Endothelial cell (in vitro differentiated cells): Measurements from ENCODE around the gene OR1D2. TPM values are rescaled to one million over a fixed set of nuclear protein-coding genes. Genes with fewer than 3 reads are reported as not detected.
A peak's percentile ranks its signal among the peaks of the same experiment; 100 is the strongest.

ENCODE experiments used
- DNase-seq: peaks from one replicate; pipeline ENCODE4 v3.0.0; 2021; ENCODE audit warnings: low spot score
- H3K27ac Mint-ChIP-seq: one replicate; pipeline ENCODE4 v1.8.0; 2021; ENCODE audit warnings: mixed read lengths, inconsistent platforms; ENCODE audit not compliant: unreplicated experiment
- H3K27me3 Mint-ChIP-seq: one replicate; pipeline ENCODE4 v1.8.0; 2021; ENCODE audit warnings: mild to moderate bottlenecking, moderate library complexity, mixed read lengths, inconsistent platforms; ENCODE audit not compliant: unreplicated experiment
- H3K36me3 Mint-ChIP-seq: one replicate; pipeline ENCODE4 v1.8.0; 2021; ENCODE audit warnings: mild to moderate bottlenecking, low read depth, mixed read lengths, inconsistent platforms; ENCODE audit not compliant: unreplicated experiment
- H3K4me1 Mint-ChIP-seq: one replicate; pipeline ENCODE4 v1.8.0; 2021; ENCODE audit warnings: mild to moderate bottlenecking, mixed read lengths, inconsistent platforms; ENCODE audit not compliant: unreplicated experiment
- H3K4me3 Mint-ChIP-seq: one replicate; pipeline ENCODE4 v1.8.0; 2021; ENCODE audit warnings: mild to moderate bottlenecking, mixed read lengths, inconsistent platforms; ENCODE audit not compliant: unreplicated experiment
- H3K9me3 Mint-ChIP-seq: one replicate; pipeline ENCODE4 v1.8.0; 2021; ENCODE audit warnings: mixed read lengths, inconsistent platforms; ENCODE audit not compliant: unreplicated experiment
- total RNA-seq: library from RNA; stranded (reverse); fragmentation: NEBNext Ultra II Directional; extraction: Animal tissue kit (Norgen Biotek cat#: 25700); gene quantifications from one replicate; pipeline ENCODE4 v1.2.1, GENCODE V29; 2021; ENCODE audit not compliant: unreplicated experiment
- TF ChIP-seq, protein P1 (sequence below): fragments of 200-600 bp; sonication (generic); IDR thresholded peaks from one replicate; pipeline ENCODE4 v1.5.0; 2021; ENCODE audit warnings: antibody characterized with exemption; ENCODE audit not compliant: unreplicated experiment

The OR1D2 gene
- total RNA-seq, 1 donor from 2014 or later, result not detected

DNA sequence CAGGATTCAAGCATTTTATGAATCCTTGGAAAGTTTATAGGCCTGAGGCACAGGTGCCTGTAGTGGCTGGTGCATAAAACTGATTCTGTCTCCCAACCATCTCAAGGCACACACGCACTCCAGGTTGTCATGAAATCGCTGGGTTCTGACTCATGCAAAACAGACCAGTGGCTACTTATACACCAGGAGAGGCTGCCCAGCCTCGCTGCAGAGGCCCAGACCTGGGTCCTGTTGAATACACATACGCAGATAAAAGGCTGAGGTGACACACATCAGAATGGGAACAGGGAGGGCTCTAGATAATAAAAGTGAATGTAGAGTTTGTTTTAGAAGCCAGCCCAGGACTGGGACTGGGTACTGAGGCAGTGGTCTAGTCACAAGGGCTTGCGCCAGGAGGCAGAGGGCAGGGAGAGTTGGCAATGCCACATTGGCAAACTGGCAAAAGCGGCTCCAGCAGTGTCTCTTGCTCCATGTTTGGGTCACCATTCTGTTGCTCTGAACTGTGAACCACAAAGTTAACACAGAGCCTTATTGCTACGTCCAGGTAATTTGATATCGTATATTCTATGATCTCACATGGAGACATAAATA lies 54.4 kb downstream of the OR1D2 start:
- no peak overlapping the region for H3K27ac Mint-ChIP-seq
- no peaks in the 10 kb centered on the region for H3K9me3 Mint-ChIP-seq
- DNase-seq, result no peak
- TF ChIP-seq, protein P1, sequence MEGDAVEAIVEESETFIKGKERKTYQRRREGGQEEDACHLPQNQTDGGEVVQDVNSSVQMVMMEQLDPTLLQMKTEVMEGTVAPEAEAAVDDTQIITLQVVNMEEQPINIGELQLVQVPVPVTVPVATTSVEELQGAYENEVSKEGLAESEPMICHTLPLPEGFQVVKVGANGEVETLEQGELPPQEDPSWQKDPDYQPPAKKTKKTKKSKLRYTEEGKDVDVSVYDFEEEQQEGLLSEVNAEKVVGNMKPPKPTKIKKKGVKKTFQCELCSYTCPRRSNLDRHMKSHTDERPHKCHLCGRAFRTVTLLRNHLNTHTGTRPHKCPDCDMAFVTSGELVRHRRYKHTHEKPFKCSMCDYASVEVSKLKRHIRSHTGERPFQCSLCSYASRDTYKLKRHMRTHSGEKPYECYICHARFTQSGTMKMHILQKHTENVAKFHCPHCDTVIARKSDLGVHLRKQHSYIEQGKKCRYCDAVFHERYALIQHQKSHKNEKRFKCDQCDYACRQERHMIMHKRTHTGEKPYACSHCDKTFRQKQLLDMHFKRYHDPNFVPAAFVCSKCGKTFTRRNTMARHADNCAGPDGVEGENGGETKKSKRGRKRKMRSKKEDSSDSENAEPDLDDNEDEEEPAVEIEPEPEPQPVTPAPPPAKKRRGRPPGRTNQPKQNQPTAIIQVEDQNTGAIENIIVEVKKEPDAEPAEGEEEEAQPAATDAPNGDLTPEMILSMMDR, result no peak
- H3K4me1 Mint-ChIP-seq, result no peaks in the 10 kb centered on the region
- peaks cover 1% of the 10 kb centered on the region for H3K27me3 Mint-ChIP-seq
- H3K36me3 Mint-ChIP-seq, result no peaks in the 10 kb centered on the region
- no peak overlapping the region for H3K4me3 Mint-ChIP-seq

DNA sequence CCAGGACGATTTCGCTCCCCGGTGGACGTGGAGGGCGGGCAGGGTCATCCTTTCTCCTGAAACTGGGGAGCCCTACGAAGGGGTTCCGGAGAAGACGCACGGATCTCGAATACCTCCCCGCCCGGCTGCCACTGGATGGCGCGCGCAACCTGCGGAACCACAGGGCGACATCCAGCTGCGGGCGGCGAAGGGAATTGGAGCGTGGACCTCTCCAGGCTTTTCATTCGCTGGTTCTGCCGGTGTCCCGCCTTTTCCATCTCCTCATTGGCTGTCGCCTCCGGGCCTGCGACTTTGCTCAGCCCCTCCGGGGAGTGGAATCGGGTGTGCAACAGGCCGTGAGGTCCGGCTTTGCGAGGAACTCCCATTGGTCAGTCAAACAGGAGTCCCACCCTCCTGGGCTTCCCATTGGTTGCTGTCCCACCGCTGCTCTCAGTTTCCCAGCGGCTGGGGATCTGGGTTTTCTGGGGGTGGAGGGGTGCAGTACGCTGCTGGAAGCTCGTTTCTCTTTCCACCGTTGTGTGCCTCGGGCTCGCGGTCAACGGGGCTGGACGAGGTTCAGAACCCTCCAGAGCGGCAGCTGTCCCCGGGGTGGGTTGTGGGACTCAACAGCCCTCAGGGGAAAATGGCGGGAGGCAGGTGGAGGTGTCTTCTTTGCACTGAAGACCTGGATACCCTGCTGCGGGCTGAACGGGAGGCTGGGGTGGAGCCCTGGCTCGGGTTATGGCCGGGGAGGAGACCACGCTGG lies 55.3 kb downstream of the OR1D2 start:
- no peak overlapping the region for H3K27ac Mint-ChIP-seq
- H3K27me3 Mint-ChIP-seq, result peaks cover 1% of the 10 kb centered on the region
- peak overlapping the region; percentile 93 for H3K4me3 Mint-ChIP-seq
- no peaks in the 10 kb centered on the region for H3K36me3 Mint-ChIP-seq
- TF ChIP-seq, protein P1, result peak; percentile 14
- H3K4me1 Mint-ChIP-seq, result no peaks in the 10 kb centered on the region
- DNase-seq, result peak; percentile 95
- H3K9me3 Mint-ChIP-seq, result no peaks in the 10 kb centered on the region

DNA sequence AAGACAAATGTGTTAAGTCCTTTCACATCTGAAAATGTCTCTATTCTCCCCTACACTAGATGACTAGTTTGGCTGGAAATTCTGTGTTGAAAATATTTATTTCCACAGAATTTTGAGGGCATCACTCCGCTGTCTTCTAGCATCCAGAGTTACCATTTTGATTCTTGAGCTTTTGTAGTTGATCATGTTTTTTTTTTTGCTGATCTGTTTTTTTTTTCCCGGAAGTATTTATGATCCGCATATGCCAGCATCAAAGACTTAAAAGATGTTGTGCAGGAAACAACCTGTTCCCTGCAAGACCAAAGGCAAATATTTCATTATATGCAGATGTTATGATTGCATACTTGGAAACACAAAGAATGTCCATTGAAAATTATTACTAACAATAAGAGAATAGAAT lies 57.5 kb downstream of the OR1D2 start:
- Mint-ChIP-seq H3K36me3 (peaks cover 4% of the 10 kb centered on the region), H3K27ac (no peak overlapping the region), H3K9me3 (no peaks in the 10 kb centered on the region), H3K27me3 (peaks cover 1% of the 10 kb centered on the region), H3K4me1 (no peaks in the 10 kb centered on the region), H3K4me3 (no peak overlapping the region)
- no peak for DNase-seq
- TF ChIP-seq, protein P1, result no peak

DNA sequence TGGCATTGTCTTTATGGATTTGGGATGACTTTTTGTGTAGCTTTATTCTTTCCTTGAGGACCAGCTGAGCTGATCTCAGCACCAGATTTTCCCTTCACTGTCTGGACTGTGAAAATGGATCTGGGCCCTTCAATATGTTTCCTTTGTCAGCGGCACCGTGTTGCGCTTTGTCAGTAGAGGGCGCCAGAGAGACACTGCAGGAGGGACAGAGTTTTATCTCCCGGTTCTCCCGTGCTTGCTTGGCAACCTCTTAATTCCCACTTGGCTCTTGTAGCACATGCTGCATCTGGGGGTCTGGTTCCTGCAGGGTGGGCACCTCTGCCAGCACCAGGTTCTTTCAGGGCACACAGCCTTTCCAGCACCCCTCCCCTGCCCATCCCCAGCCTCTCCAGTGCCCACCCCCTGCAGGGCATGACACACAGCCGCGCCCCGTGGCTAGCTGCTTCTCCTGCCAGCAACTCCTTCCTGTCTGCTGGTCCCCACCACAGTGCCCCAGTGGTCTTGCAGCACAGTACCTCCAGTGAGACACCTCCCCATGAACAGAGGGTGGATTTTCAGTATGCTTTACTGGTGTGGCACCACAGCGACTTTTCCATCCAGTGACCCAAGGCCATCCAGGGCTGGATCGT lies 60.4 kb downstream of the OR1D2 start:
- peaks cover 8% of the 10 kb centered on the region for H3K36me3 Mint-ChIP-seq
- H3K27me3 Mint-ChIP-seq, result peaks cover 4% of the 10 kb centered on the region
- H3K4me3 Mint-ChIP-seq, result no peak overlapping the region
- no peak overlapping the region for H3K27ac Mint-ChIP-seq
- TF ChIP-seq, protein P1, result peak; percentile 51
- DNase-seq, result peak; percentile 51
- H3K4me1 Mint-ChIP-seq, result no peaks in the 10 kb centered on the region
- H3K9me3 Mint-ChIP-seq, result no peaks in the 10 kb centered on the region

DNA sequence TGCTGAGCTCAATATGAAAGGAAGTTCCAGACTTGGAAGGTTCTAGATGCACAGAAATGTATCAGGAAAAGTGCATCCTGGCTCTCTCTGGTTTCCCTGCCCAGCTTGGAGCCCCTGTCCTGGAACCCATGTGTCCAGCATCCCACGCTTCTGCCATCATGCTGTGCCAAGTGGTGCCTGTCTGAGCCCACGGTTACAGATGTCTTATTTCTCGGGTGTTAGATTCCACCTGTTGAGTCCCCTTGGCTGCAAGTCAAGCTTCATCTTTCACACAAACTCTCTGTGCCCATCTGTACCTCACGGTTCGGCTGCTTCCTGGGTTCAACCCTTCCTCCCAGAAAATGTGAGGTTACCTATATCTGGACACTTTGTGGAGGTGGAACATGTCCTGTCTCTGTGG lies 63.3 kb downstream of the OR1D2 start:
- Mint-ChIP-seq H3K27ac (no peak overlapping the region), H3K4me1 (no peaks in the 10 kb centered on the region), H3K36me3 (peaks cover 8% of the 10 kb centered on the region), H3K27me3 (peaks cover 5% of the 10 kb centered on the region), H3K4me3 (no peak overlapping the region), H3K9me3 (no peaks in the 10 kb centered on the region)
- DNase-seq, result no peak
- TF ChIP-seq, protein P1, result no peak
